HuH-7 (cell line): ENCODE data around the gene E2F4.
A peak's percentile ranks its signal among the peaks of the same experiment; 100 is the strongest.

ENCODE experiments used
- DNase-seq: peaks from one replicate; pipeline ENCODE4 v3.0.0; 2011; ENCODE audit warnings: low spot score

The E2F4 gene

DNA sequence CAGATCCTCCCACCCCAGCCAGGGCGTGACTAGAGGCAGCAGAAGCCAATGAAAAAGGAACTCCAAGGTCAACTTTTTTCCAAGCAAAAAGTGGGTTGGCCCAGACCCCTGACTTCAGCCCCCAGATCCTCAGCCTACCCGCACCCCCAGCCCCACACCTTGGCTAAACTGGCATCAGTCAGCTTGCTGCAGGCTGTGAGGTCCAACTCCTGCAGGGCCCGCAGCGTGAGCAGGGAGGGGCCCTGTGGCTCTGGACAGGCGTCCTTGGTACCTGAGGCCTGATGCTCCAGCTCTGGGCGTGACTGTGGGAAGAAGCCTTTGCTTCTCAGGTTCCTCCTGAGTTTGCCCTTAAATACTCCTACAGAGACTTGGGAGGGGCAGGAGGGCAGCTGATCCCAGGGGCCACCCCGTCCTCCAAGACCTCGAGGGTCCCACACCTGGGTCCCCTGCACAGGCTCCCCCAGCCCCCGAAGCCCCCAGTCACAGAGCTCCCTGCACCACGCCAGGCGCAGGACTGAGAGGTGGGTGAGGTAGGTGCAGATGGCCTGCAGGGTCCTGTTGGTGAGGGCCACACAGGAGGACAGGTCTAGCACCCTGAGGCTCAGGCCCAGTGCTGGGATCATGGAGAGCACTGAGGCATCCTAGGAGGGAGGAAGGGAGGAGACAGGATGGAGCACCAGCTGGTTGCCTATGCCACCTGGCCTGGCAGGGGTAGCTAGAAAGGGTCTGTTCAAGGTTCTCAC is 16.4 kb downstream of the E2F4 start:
- DNase-seq: no peak

DNA sequence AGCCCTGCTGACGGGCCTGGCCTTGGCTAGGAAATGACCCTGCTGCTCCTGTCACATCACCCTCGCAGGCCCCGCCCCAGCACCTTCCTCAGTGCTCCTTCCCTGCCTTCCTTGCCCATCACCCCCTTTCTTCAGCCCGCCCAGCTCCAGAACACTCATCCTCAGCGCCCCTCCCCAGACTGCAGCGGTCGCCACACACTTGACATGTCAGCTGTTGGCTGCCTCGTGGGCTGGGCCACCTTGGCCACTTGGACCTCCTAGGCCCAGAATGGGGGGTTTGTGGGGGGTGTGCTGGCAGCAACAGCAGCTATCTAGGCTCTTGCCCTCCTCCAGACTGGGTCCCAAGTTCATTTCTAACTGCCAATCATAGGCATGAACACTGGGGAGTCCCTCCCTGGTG is 17.6 kb downstream of the E2F4 start:
- DNase-seq: no peak

DNA sequence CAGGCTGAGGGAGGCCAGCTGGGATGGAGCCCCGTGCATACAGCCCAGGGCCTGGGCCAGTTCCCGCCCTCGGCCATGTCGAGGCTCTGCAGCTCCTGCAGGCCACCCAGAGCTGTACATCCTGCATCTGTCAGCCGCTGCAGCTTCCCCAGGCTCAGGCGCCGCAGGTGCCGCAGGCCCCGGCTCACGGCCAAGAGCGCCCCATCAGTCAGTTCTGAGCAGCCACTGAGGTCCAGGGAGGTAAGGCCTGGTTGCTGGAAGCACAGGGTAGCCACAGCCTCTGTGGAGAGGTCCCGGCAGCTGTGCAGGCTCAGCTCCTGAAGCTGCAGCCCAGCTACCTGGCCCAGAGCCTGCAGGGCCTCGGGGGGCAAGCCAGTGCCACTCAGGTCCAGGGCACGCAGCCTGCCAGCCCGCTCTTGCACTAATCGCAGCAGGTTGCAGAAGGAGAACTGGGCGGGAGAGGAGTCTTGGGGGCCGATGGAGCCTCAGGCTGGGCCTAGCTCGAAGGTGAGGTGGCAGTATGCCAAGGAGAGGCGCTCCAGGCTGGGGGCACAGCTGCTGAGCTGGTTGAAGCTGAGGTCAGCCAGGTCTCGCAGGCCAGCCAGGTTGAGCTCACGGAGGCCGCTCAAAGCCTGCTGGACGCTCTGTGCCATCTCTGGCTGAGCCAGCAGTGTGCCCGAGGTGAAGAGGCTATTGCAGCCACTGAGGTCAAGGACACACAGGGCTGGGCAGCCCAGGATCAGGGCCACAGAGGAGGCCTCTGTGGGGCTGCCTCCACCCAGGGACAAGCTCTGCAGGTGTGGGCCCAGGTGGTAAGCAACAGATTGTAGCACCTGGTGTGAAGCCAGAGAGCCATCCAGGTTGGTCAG is 18.3 kb downstream of the E2F4 start:
- no peak for DNase-seq

DNA sequence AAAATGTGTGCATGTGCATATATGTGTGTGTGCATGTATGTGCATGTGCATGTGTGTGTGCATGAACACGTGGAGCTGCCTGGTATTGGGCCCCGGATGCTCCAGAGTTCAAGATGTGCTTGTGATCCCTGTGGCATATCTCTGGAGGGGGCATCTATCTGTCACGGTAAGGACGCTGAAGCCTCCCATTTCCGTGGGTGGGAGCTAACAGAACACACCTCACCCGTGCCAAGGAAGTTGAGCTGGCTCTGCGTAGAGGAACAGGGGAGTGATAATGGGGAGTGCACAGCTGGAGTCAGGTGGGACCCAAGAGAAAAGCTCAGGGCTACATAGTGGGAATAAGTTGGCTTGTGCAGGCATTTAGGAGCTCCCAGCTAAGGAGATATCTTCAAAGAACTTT is 19.7 kb downstream of the E2F4 start:
- DNase-seq: no peak

DNA sequence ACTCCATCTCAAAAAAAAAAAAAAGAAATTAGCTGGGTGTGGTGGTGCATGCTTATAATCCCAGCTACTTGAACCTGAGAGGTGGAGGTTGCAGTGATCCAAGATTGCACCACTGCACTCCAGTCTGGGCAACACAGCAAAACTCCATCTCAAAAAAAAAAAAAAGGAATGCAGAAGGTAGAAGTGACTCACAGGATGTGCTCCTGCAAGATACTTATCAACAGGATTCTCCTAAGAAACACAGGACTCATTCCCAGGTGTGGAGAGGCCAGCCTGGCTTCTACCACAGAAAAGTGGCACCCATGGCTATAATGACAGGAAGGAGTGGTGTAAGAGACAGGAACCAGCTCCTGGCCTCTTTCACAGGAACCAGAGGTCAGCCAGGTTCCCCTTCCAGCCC is 20.8 kb downstream of the E2F4 start:
- no peak for DNase-seq

DNA sequence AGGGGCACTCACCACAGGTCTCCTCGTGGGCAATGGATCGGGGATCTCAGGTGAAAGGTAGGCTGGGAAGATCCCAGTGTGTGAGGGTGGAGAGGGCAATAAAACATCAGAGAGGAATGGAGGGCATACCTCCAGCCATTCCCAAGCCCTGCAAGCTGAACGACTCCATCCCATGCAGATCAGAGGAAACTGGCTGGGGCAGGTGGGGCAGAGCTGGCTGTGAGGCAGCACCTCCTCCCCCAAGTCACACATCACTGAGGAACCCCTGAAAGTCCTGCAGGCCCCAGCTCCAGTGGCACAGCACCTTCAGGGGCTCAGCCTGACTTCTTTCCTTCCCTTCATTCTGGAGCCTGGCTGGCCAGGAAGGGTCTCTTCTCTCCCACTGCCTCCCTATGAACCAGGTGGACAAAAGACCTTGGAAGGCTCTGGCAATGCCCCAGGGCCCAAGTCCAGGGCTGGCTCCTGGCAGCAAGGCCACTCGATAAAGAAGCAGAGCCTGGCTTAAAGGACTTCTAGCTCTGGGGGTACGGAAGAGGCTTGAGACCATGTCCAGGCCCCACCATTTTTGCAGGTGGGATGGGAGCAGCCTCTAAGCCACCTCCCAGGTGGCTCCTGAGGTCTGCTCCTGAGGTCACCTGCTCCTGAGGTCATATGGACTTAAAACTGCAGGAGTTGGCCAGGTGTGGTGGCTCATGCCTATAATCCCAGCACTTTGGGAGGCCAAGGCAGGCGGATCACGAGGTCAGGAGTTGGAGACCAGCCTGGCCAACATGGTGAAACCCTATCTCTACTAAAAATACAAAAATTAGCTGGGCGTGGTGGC is 21.5 kb downstream of the E2F4 start:
- no peak for DNase-seq

DNA sequence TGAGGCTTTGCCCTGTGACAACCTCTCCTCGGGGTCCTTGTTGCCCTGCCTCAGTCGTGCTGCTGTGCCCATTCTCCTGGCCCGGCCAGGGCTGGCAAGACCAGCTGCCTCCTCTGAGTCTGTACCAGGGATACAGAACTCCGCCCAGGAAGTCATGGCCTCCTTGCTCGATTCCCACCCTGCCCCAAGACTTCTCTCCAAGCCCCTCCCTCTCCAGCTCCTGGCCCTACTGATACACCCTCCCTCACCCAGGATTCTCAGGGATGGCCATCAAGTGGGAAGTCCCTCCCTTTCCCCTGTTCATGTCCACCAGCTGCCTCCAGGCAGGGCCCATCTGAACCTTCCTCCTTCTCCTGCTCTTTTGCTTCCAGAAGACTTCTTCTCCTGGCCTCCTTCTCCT is 23.8 kb downstream of the E2F4 start:
- no peak for DNase-seq

DNA sequence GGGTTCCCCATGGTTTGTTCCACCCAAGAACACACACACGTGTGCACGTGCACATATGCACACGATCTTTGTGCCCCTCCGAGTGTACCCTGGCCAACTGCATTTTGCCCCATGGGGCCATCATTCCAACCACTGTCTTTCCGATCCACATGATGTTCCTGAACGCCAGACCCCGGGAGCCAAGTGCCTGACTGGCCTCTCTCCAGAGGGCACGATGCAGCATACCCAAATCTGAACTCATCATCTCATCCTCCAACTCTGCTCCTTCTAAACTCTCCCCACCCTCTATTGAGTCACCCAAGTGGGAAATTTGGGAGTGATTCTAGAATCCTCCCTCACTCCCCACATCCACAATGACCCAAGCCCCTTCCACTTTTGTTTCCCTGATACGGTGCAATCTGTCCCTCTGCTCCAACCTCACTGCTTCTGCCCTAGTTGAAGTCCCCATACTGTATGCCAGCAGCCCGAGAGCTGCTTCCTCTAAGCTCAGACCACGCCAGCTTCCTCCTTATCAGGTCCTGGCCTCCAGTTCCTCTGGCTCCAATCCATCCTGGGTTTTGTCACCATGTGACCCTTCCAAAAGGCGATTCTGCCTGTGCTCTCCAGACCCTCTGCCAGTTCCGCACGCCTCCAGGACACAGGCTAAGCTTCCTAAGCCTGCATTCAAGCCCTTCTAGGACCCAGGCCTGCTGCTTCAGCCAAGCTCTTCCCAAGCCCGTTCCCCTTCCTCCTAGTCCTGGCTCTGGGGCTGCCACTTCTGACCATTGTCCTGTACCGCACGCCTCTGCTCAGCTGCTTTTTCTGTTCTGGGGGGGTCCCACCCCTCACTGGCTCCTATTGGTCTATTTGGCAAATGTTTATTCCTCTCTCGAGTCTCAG is 24.9 kb downstream of the E2F4 start:
- DNase-seq: no peak

DNA sequence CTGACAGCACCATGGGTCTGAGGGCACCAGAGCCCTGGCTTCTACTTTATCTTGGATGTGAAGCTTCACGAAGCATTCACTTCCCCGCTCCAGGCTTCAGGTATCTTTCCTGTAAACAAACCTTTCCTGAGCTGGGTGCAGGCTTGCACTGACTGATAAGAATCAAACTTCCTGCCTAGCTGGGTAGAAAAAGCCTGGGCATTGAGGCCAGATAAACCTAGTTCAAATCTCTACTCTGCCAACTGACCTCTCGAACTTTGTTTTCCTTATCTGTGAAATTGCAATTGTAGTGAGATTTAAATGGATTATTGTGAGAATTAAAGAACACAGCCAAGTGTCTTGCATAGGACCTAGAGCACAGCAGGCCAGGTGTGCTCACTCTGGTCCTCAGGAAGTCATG is 32.0 kb downstream of the E2F4 start:
- DNase-seq: no peak

DNA sequence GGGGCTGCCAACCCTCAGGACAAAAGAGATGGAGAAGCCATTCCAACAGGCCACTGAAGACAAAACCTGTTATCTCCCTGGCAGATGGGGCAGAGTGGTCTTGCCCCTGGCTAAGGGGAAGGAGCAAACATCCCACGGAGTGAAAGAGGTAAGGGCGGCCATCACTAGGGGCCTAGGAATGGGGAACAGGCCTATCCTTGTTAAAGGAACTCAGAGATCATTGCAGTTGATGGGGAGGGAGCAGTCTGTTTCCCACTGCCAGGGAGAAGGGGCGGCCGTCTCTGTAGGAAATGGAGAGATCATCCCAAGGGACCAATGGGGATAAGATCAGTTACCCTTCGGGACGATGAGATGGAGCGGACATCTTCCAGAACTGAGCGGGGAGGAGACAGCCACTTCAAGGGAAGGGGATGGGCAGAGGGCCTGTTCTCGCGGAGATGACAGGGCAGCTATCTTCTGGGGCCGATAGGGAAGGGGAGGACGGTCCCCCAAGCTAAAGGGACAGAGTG is 34.4 kb downstream of the E2F4 start:
- DNase-seq: no peak

DNA sequence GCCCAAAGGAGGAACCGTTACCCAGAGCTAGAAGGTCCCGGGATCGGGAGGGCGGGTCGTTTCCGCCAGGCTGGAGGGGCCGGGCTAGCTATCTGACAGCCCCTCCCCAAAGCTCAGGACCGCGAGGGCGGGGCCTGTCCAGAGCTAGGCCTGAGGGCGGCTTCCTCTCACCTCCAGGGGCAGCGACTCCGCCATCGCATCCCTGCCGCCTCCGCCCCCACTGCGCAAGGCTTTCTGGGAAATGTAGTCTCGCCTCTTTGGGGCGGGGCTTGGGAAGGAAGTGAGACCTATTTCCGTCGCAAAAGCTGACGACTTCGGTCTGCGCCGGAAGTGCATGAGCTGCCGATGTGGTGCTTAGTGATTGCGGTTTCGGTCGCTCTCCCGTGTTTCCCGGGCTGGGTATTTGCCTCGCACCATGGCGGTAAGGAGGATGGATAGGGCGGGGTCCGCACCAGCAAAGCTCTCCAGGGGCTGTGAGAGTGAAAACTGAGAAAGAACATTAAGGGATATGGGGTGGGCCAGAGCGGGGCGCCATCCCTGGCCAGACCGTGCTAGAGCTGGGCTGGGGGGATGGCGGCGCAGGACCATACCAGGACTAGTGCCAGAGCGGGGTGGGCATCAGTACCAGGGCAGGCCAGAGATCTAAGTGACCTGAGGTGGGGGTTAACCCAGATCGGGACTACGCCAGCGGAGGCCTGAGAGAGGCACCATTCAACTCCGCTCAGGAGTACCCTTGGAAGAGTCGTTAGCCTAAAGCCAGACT is 35.0 kb downstream of the E2F4 start, which contains the start of gene TMEM208:
TMEM208 (plus strand) TSS at position 327 of the 763 bp plus-strand sequence; CDS start at position 416, 89 bp downstream.
- peak; percentile 94 for DNase-seq

DNA sequence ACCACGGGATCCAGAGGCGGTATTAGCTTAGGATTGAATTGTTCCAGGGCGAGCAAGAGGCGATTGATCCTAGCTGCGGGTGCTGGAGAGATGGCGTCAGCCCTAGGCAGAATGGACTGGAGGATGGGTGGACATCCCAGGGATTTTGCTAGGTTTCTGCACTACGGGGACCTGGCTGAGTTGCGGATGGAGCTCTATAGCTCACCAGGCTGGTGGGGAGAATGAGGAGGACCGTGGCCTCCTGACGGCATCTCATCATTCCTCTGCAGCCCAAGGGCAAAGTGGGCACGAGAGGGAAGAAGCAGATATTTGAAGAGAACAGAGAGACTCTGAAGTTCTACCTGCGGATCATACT is 35.6 kb downstream of the E2F4 start:
- no peak for DNase-seq

DNA sequence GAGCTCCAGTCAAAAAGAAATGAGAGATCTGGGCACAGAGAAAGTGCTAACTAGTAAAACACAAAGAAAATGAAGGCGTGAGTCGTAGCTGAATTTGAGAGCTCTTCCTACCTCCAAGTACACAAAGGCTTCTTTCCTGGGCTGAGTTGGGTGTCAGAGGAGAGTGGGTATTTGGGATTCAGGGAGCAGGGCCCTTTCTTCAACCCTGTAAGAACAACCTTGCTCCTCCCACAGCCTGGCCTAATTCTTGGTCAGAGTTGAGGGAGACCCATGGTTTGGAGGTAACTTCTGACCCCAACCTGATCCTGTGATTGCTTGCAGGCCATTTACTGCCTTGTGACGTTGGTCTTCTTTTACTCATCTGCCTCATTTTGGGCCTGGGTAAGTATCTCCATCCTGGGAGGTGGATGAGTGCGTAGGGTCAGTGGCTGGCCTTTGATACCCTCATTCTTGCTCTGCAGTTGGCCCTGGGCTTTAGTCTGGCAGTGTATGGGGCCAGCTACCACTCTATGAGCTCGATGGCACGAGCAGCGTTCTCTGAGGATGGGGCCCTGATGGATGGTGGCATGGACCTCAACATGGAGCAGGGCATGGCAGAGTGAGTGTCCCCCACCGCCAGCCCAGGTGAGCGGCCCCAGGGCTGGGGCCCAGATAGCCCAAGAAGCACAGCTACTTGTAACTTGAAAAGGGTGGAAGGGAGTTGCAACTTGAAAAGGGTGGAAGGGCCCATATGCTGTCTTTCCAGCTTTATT is 36.3 kb downstream of the E2F4 start:
- DNase-seq: no peak

DNA sequence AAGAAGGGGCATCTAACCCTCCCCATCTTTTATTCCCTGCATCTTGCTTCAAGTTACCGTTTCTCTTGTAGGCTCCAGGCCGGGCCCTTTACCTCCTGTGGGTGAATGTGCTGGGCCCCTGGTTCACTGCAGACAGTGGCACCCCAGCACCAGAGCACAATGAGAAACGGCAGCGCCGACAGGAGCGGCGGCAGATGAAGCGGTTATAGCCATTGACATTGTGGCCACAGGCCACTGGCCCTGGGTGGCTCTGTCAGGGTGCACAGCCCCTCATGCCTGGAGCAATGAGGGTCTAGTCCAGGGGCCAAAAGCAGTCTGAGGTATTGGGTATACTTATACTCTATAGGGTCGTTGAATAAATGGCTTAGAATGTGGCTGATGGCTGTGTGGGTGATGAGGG is 37.0 kb downstream of the E2F4 start:
- DNase-seq: no peak

DNA sequence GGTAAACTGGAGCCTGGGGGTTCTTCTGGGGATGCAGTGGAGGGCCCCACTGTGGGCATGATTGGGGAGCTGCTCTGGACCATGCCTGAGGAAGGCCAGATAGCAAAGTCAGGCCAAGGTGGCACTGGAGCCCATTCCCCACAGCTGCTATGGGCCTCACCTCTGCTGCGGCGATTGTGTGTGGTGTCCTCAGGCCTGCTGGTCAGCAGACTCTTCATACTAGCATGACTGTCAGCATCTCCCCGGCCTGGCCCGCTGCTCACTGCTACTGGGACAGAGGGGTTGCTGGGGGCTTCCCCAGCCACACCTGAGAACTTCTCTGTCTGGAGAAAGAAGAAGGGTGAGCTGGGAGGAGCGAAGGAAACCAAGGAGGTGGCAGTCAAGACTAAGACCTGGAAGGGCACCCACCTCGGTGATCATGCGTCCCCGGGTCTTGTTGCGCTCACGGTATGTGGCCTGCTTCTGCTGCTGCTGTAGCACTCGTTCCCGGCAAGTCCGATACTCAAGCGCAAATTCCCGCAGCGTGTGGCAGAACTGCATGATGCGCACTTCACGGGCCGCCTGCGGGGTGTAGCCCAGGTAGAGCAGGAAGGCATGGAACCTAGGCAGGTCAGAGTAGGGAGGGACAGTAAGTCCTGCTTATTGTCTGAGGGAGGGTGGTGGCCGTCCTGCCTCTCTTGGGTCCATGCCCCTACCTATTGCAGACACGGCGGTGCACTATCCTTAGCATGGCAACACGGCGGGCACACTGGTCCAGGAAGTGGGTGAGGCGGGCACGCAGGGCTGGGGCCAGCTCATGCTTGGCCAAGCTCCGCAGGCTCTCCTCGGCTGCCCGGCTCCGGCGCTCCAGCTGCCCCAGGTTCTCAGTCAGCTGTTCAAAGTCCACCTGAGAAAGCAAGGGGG is 38.2 kb downstream of the E2F4 start:
- DNase-seq: no peak

DNA sequence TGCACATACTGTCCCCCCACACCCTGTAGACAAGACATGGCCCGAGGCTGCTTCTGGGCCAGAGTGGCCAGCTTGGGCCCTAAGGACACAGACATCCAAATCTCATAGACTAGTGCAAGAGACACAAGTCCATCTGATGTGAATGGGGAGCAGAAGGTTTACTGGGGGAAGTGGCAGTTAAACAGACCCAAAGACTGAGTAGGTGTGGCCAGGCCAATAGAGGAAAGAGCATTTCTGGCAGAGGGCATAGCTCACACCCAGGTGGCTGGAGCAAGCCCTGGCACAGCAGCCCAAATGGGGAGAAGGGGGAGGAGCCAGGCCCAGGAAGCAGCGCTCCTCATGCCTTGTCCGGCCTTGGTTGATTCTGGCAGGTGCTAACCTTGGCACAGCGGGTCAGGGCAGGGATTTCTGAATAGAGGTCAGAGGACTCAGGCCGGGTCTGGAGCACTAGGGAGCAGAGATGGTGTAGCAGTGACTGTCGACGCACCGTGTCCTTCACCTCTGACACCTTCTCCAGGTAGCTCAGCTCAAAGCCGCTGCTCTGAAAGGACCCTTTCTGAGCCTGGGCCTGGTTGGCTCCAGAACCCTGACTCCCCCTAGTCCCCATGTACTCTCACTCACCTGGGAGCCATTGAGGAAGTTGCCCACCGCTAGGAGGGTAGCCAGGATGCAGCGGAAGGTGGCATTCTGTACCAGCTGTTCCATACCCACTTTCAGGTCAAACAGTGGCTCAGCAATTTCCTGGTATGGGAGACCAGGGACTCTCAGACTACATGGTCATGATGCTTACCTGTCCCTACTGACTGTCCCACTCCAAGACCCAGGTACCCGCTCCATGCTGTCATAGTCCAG is 39.1 kb downstream of the E2F4 start:
- no peak for DNase-seq

DNA sequence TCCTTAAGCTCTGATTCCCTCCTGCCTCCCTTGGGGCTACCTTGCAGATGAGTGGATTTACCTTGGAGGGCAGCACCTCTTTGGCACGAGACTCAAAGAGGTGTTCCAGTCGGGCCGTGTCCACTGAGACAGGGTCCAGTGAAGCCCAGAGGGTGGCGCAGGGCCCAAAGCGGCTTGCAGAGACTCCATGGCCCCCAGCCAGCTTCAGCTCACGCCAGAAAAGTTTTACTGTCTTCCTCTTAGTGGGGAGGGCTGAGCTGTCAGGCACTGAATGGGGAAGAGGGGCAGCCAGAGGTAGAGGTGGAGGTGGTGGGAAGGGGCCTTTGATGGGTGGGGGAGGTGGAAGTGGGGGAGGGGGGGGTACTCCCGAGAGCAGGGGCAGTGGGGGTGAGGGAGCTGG is 41.6 kb downstream of the E2F4 start:
- DNase-seq: no peak

DNA sequence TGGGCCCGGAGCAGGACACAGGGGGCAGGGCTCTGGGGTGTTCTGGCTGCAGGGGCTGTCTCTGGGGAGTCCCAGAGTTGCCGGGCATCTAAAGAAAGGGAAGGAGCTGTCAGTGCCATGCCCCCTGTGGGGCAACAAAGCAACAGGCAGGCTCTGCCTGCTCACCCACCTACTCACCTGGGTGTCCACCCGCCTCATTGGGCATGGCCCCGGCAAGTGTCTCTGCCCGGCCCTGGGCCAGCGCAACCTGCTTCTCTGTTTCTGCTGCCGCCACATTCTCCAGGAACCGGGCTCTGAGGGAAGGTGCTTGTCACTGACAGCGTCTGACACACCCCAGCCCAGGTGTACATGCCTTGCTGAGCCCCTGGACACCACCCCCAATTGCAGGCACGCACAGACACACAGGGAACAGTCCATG is 42.2 kb downstream of the E2F4 start:
- DNase-seq: no peak
